Left renal cortex interstitium (tissue), 4 donors: ENCODE measurements around the gene CHRNA5. TPM values are rescaled to one million over a fixed set of nuclear protein-coding genes. Genes with fewer than 3 reads are reported as not detected.

ENCODE experiments used
- DNase-seq, 4 donors: peaks; one replicate each; pipeline ENCODE4 v3.0.0-alpha.2; 2013; ENCODE audit warnings: low read depth in 4 of 4, low spot score in 2 of 4, missing footprints in 1 of 4
- polyA plus RNA-seq, 4 donors: library from polyadenylated mRNA; unstranded; fragments of 120-200 nt; gene quantifications; one replicate each; pipeline ENCODE4 v1.2.1, GENCODE V29; 2013; ENCODE audit not compliant: insufficient read length in 4 of 4

The CHRNA5 gene
- polyA plus RNA-seq, 4 donors, result 5.9 to 9.7 (median 7.0) TPM

- no peak for DNase-seq
Observed at GRCh38 chr15:78619022-78619950, 54.0 kb downstream of the CHRNA5 start.

- DNase-seq, result peak in 1 of 4 donors; percentile 18
Observed at GRCh38 chr15:78620021-78620526, 54.8 kb downstream of the CHRNA5 start.

DNA sequence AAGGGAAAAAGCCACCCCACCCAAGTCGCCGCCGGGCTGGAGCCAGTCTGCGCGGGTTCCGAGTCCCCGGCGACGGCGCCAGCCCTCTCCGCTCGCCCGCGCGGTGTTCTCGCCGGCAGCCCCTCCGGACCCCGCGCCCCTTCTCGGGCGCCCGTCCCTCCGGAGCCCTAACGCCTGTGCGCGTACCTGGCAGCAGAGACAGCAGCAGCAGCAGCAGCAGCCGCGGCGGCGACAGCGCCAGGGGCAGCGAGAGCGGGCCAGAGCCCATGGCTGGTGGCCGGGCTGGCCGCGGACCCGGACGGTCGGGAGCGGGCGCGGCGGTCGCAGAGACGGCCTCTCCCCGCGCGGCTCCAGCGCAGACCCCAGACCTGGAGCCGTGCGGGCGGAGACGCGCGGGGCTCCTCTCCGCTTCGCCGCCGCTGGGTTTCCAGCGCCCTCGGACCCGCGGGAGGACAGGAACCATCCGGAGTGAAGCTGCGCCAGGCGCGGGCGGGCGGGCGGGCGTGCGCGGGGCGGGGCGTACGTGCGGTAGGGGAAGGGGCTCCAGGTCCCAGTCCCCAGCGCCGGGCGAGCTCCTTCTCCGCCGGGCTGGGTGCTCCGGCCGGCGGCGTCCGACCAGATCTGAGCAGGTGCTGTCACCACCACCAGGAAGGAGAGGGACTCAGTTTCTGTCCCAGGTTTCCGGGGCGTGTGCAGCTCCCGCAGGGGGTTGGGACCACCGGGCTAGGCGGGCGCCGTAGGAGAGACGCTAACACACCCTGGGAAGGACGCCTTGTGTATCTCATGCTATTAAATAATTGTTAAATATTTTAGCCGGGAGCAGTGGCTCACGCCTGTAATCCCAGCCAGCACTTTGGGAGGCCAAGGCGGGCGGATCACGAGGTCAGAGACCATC lies 55.5 kb downstream of the CHRNA5 start, which contains the start of gene CHRNA3:
CHRNA3 (minus strand) TSS at position 470 of the 895 bp plus-strand sequence; CDS start at position 268, 202 bp downstream.
- DNase-seq, result no peak

DNA sequence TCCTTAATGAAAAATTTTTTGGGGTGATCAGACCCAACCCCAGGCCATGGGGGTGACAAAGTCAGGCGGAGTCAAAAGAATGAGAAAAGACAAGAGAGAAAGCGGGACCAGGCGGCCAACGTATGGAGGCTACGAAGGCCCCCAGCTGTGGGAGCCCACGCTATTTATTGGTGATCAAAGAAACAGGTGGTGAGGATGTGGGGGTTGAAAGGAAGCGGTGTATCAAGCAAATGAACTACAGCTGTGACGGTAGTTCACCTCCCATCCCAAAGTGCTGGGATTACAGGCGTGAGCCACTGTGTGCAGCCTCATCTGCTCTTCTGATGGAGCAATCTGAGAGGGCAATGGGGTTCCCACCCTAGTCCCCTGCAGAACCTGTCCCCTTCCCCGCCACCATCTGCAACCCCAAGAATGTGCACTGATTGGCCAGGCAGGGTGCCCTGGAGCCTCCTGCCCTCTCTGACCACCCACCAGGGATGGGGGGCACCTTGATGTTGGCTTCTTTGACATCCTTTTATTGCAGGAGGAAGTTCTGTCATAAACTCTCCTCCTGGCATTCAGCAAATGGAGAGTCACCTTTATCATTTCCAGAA lies 56.6 kb downstream of the CHRNA5 start:
- DNase-seq, result no peak

DNA sequence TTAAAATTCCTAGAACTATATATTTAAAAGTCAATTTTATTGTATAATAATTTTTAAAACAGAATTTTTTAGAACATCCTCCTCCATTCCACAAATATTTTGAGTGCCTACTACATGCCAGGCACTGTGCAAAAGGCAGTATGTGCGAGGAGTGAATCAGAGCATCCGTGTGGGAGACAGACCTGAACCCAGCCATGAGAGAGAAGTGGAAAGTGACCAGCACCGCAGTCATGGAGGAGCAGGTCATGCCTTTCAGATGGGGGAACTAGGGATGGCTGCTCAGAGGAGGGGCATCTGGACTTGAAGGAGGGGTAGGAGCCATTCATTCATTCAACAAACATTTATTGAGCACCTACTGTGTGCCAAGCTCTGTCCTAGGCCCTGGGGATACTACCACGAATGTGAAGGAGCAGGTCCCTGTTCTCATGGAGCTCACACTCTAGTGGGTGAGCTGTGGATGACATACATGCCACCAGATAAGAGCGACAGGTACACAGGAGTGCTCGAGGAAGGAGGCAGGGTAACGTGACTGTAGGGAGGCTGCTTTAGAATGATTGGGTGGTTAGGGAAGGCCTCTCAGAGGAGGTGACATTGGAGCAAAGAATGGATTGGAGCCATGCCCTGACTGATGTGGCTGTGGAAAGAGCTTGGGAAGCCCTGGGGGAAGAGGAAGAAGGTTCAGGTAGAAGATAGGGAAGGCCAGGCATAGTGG lies 58.6 kb downstream of the CHRNA5 start:
- no peak for DNase-seq

DNA sequence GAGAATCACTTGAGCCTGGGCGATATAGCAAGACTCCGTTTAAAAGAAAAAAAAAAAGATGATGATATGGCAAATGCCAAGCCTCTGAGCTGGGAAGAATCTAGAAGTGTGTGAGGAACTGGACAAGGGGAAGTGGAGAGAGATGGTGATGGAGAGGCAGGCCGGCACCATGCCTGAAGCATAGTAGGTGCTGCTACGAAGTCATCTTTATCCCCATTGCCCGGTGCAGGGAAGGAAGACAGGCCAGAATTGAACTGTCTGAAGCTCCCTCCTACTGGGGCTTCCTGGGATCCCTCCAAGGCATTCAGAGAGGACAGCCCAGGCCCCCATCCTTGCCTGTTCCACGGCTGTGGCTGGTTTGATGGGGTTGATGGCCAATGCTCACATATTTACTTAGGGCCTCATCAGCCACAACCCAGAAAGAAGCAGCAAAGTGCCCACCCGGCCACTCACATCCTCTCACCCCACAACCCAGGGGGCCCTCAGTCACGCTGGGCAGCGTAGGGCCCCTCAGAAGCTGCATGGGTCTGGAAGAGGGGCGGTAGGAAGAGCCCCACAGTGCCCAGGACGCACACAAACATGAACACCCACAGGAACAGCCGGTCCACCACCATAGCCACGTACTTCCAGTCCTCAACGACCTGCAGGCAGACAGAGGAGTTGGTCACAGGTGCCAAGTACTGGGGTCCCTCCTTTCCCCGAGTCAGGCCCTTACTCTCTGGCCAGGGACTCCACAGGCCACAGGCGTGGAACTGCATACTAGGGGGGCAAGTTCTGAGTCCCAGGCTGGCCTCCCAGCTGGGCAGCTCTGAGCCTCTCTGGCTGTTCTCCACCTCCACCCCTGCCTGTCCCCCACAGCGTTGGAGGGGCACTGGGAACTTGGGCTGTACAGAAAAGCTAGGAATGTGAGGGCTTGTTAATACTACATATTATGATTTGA lies 59.6 kb downstream of the CHRNA5 start:
- DNase-seq, result no peak

DNA sequence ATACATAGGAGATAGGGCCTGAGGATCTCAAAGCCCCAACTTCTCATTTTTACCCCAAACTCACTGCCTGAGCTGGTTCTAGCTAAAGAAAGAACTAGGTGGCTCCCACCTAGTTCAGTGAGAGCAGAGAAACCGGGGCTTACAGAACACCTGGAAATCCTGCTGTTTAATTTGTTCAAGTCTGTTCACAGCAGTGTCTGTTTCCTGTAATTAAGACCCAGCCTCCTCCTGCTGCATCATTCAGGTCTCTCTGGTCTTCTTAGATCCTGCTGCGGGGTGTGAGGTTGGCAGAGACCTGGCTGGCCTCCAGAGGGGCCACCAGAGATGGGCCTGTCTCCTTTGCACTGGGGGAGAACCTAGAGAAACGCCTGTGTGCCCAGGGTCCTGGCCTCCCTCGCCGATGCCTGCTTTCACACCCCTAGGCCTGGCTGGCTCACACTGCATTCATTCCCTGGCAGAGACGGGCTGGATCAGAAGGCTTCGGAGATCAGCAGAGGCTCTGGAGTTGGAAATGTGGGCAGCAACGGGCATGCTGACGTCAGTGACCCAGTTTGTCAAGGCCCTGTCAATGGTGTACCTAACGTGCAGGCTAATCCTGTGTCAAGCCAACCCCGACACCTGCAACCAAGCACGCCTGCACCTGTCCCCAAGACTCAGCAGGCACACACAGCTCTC lies 60.4 kb downstream of the CHRNA5 start:
- no peak for DNase-seq

GRCh38 chr15:78626381-78626995 lies 61.2 kb downstream of the CHRNA5 start:
- no peak for DNase-seq

DNA sequence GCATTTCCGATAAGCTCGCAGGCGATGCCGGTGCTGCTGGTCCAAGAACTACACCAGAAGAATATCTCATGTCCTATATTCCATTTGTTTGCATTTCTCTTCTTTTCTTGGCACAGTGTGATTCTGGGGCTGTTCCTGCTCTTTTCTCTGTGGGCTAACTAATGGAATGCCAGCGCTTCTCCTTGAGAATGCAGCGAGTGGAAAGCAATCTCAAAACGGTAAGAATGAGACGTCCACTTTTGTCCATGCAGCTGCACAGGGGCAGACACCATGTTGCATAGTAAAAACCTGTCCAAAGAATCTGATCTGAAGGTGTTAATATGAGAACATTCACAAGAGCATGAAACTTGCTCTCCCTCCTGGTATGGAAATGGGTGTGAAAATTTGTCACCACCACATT lies 62.0 kb downstream of the CHRNA5 start:
- no peak for DNase-seq

GRCh38 chr15:78628227-78628626 lies 62.9 kb downstream of the CHRNA5 start:
- DNase-seq, result no peak

GRCh38 chr15:78629031-78629715 lies 63.9 kb downstream of the CHRNA5 start:
- no peak for DNase-seq

- DNase-seq, result no peak
Observed at GRCh38 chr15:78629716-78630065, 64.4 kb downstream of the CHRNA5 start.

DNA sequence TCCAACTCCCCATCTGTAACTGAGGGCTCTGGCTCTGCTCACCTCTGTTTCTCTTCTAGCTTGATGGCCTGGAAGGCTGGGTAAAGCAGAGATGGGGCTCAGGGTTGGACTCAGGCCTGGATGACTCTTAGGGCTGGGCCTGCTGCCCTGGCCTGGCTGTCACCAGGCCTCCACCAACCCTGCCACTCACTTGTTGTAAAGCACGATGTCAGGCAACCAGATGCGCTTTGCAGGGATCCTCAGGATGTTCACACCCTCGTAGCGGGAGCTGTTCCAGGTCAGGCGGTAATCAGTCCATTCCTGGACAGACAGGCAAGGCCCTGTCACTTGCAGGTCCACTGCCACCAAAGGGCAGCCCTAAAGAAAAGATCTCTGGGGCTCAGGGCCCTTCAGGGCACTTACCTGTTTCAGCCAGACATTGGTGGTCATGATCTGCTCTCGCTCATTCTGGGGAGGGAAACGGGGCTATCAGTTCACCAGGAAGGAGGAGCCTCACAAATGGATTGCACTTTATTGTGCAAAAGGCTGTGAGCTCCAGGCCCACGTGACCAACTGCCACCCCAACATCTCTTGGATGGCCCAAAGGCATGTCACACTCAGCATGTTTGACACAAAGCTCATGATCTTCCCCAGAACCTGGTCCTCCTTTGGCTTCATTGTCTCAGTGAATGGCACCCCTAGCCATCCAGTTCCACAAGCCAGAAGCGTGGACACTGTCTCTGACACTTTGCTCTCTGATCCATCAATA lies 65.7 kb downstream of the CHRNA5 start:
- DNase-seq, result no peak

GRCh38 chr15:78633348-78633747 lies 68.0 kb downstream of the CHRNA5 start:
- DNase-seq, result no peak

DNA sequence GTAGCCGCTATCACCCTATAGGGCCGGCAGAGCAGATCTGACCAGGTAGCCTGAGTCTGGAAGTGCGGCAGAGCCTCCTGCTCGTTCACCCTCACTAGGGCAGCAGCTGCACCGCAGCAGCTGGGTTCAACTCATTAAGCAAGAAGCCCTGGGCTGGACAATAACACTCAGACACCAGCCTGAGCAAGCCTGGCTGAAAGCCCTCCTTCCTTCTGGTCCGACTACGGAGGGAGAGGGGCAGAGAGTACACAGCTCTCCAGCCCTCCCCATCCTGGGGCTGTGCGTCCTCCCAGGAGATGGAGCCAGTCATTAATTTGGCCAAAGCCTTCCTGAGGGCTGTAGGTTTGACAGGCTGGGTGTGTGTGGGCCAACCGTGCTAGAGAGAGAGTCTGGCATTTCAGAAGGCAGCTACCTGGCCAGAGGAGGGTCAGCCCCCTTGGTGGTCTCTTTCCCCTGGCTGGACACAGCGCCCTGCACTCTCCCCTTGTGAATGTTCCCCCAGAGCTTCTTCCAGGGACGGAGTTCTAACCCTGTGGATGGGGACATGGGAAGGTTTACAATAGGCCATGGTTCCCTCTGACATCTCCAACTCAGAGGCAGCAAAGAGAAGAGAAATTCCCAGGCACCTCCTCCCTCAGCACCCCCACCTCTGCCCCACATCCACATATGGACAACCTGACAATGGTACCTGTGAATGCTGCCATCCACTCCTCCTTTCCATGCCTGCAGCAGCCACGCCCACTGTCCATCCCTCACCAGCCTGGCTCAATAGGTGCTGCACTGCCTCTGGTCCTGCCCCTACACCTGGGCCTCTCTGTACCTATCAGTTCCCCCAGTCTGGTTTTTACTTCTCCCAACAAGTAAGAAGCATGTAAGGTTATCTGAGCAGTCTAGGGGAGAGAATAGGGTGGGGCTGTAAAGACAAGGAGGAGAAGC lies 69.2 kb downstream of the CHRNA5 start:
- no peak for DNase-seq

- no peak for DNase-seq
Observed at GRCh38 chr15:78635346-78635745, 70.0 kb downstream of the CHRNA5 start.
